Measurements from ENCODE around the gene AVEN. TPM values are rescaled to one million over a fixed set of nuclear protein-coding genes. Genes with fewer than 3 reads are reported as not detected.

The AVEN gene
- polyA plus RNA-seq, 1 donor (not counting 4 experiments of a cell fraction or from before 2014, with no cell fraction given) = 16.6 TPM

GRCh38 chr15:33985287-33985686, 53.7 kb downstream of the AVEN start:
- H4K20me1 ChIP-seq (ENCODE audit: control insufficient read depth, extremely low read depth, insufficient read depth, low read length) = no peaks in the 10 kb centered on the region
- no peak overlapping the region for H3K9ac ChIP-seq (ENCODE audit: control insufficient read depth, extremely low read depth, insufficient read depth, low read length)
- DNase-seq (ENCODE audit: low read depth, low spot score) (no peak), FAIRE-seq (no peak)
- no peaks in the 10 kb centered on the region for H3K9me1 ChIP-seq (ENCODE audit: control insufficient read depth, extremely low read depth, insufficient read depth, low read length)
- no peak overlapping the region for H3K4me3 ChIP-seq (ENCODE audit: control insufficient read depth in 2 of 3, extremely low read depth in 1 of 3, insufficient read depth in 2 of 3, low read depth in 1 of 3, low read length in 3 of 3)
- H3K27me3 ChIP-seq (ENCODE audit: control insufficient read depth, extremely low read depth, insufficient read depth, low read length) = no peaks in the 10 kb centered on the region
- no peaks in the 10 kb centered on the region for H3K9me3 ChIP-seq (ENCODE audit: control insufficient read depth, low read depth, low read length)
- no peaks in the 10 kb centered on the region for H3K4me1 ChIP-seq (ENCODE audit: control insufficient read depth, extremely low read depth, insufficient read depth, low read length)
- dilution Hi-C loops (cut with MboI; ENCODE audit: extremely low pct_ligation_motif_present, low sequenced_read_pairs) = no loop called here
- H2AFZ ChIP-seq (ENCODE audit: control insufficient read depth, low read length) = no peak overlapping the region
- H3K79me2 ChIP-seq (ENCODE audit: control insufficient read depth, insufficient read depth, low read length) = no peaks in the 10 kb centered on the region
- no peak overlapping the region for H3K27ac ChIP-seq (ENCODE audit: control insufficient read depth, insufficient read depth, low read length)
- H3K4me2 ChIP-seq (ENCODE audit: control insufficient read depth, extremely low read depth, insufficient read depth, low read depth, low read length) = no peak overlapping the region
- H3K36me3 ChIP-seq (ENCODE audit: control insufficient read depth in 2 of 2, extremely low read depth in 1 of 2, insufficient read depth in 2 of 2, low read length in 2 of 2) = no peaks in the 10 kb centered on the region
- TF ChIP-seq EZH2 (IDR thresholded peaks at IDR 0.05; ENCODE audit: low read length) (no peak), CTCF (optimal IDR thresholded peaks at IDR 0.05 in 1 of 3, IDR thresholded peaks at IDR 0.05 in 1 of 3, conservative IDR thresholded peaks at IDR 0.05 in 1 of 3; ENCODE audit: extremely low read depth in 1 of 3, insufficient read depth in 2 of 3, low read length in 3 of 3) (no peak)

GRCh38 chr15:33982516-33982915, 56.5 kb downstream of the AVEN start:
- no peaks in the 10 kb centered on the region for H3K27me3 ChIP-seq (ENCODE audit: control insufficient read depth, extremely low read depth, insufficient read depth, low read length)
- no peaks in the 10 kb centered on the region for H3K9me1 ChIP-seq (ENCODE audit: control insufficient read depth, extremely low read depth, insufficient read depth, low read length)
- H3K9me3 ChIP-seq (ENCODE audit: control insufficient read depth, low read depth, low read length) = no peaks in the 10 kb centered on the region
- dilution Hi-C loops (cut with MboI; ENCODE audit: extremely low pct_ligation_motif_present, low sequenced_read_pairs) = no loop called here
- no peaks in the 10 kb centered on the region for H3K36me3 ChIP-seq (ENCODE audit: control insufficient read depth in 2 of 2, extremely low read depth in 1 of 2, insufficient read depth in 2 of 2, low read length in 2 of 2)
- FAIRE-seq (no peak), DNase-seq (ENCODE audit: low read depth, low spot score) (no peak)
- no peak overlapping the region for H3K4me3 ChIP-seq (ENCODE audit: control insufficient read depth in 2 of 3, extremely low read depth in 1 of 3, insufficient read depth in 2 of 3, low read depth in 1 of 3, low read length in 3 of 3)
- no peak overlapping the region for H3K27ac ChIP-seq (ENCODE audit: control insufficient read depth, insufficient read depth, low read length)
- no peak overlapping the region for H3K9ac ChIP-seq (ENCODE audit: control insufficient read depth, extremely low read depth, insufficient read depth, low read length)
- no peak overlapping the region for H2AFZ ChIP-seq (ENCODE audit: control insufficient read depth, low read length)
- no peaks in the 10 kb centered on the region for H4K20me1 ChIP-seq (ENCODE audit: control insufficient read depth, extremely low read depth, insufficient read depth, low read length)
- H3K79me2 ChIP-seq (ENCODE audit: control insufficient read depth, insufficient read depth, low read length) = no peaks in the 10 kb centered on the region
- TF ChIP-seq EZH2 (IDR thresholded peaks at IDR 0.05; ENCODE audit: low read length) = no peak
- no peak for TF ChIP-seq CTCF (optimal IDR thresholded peaks at IDR 0.05 in 1 of 3, IDR thresholded peaks at IDR 0.05 in 1 of 3, conservative IDR thresholded peaks at IDR 0.05 in 1 of 3; ENCODE audit: extremely low read depth in 1 of 3, insufficient read depth in 2 of 3, low read length in 3 of 3)
- H3K4me2 ChIP-seq (ENCODE audit: control insufficient read depth, extremely low read depth, insufficient read depth, low read depth, low read length) = no peak overlapping the region
- H3K4me1 ChIP-seq (ENCODE audit: control insufficient read depth, extremely low read depth, insufficient read depth, low read length) = no peaks in the 10 kb centered on the region
